ENCODE data around the gene CXCR5. TPM values are rescaled to one million over a fixed set of nuclear protein-coding genes. Genes with fewer than 3 reads are reported as not detected.

Gene CXCR5
- total RNA-seq, 4 donors from 2014 or later = 0.09 to 0.12 TPM; not detected in 2

- no peak for TF ChIP-seq CTCF (IDR thresholded peaks at IDR 0.05)
- DNase-seq (ENCODE audit: low spot score) (no peak), ATAC-seq (ENCODE audit: low FRiP score) (no peak)
Measured at GRCh38 chr11:118893662-118894061, 10.0 kb downstream of the CXCR5 start.

- TF ChIP-seq CTCF (IDR thresholded peaks at IDR 0.05) = no peak
- DNase-seq (ENCODE audit: low spot score) (no peak), ATAC-seq (ENCODE audit: low FRiP score) (no peak)
Measured at GRCh38 chr11:118894192-118894591, 10.5 kb downstream of the CXCR5 start.

GRCh38 chr11:118895093-118896039, 11.7 kb downstream of the CXCR5 start:
- no peak for TF ChIP-seq CTCF (IDR thresholded peaks at IDR 0.05)
- DNase-seq (ENCODE audit: low spot score) (no peak), ATAC-seq (ENCODE audit: low FRiP score) (no peak)

- ATAC-seq (ENCODE audit: low FRiP score) (no peak), DNase-seq (ENCODE audit: low spot score) (no peak)
- TF ChIP-seq CTCF (IDR thresholded peaks at IDR 0.05) = no peak
Measured at GRCh38 chr11:118896472-118896913, 12.8 kb downstream of the CXCR5 start.

- no peak for ATAC-seq (ENCODE audit: low FRiP score)
- no peak for TF ChIP-seq CTCF (IDR thresholded peaks at IDR 0.05)
- DNase-seq (ENCODE audit: low spot score) = no peak
Measured at GRCh38 chr11:118896921-118897591, 13.4 kb downstream of the CXCR5 start.

DNA sequence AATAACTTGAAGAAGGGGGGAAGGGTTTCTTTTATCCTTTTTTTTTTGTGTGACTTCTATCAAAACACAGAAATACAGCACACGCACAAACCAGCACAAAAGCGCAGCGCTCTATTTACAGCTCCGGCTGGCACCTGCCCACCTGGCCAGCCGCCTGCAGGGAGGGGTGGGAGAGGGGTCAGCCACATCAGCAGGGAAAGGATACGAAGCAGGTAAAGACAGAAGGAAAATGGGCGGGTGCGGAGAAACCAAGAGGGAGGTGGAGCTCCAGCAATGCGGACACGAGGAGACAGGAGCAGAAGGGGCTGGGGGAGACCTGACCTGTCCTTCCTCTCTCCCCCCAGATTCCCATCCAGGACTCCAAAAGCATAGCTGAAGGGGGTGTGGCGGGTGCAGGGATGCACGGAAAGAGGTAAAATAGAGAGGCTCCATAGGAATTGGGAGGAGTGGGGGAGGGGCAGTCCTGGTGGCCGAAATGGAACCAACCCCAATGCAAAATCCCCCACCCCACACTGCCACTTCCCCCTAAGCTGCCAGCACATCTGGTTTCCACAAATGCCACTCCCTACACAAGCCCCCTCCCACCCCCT, 14.1 kb downstream of the CXCR5 start:
- DNase-seq (ENCODE audit: low spot score) = no peak
- no peak for TF ChIP-seq CTCF (IDR thresholded peaks at IDR 0.05)
- ATAC-seq (ENCODE audit: low FRiP score) = no peak

Measured in omental fat pad (tissue), 4 donors.